SK-N-MC (cell line): Measurements from ENCODE around the gene CDC42BPG.

Experiments
- EZH2 ChIP-seq: fragments of 200-600 bp; sonication (generic); IDR thresholded peaks from one replicate; pipeline ENCODE4 v1.6.1; 2017; ENCODE audit warnings: antibody characterized with exemption
- FOXP2 ChIP-seq: optimal IDR thresholded peaks from 2 replicates; pipeline ENCODE3; 2011; ENCODE audit warnings: mild to moderate bottlenecking, moderate library complexity; ENCODE audit not compliant: insufficient read depth; ENCODE audit errors: extremely low read length, control extremely low read depth
- POLR2AphosphoS5 ChIP-seq: IDR thresholded peaks from 2 replicates; pipeline ENCODE4 v1.6.1; 2012; ENCODE audit warnings: mild to moderate bottlenecking, low read depth, low read length, borderline replicate concordance

DNA sequence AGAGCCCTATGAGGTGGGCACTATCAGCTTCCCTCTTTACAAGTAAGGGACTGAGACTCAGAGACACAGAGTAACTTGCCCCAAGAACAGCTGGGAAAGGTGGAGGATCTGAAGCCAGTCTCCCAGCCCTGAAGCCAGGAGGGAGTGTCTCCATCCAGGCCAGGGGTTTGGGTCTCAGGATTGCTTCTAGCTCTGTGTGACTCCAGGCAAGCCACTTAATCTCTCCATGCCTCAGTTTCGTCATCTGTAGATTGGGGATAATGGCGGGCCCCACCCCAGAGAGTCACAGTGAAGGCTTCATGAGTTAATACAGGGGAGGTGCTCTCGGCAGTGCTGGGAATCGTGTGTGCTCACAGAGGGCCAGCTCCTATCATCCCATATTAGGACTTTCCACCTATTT is 52.0 kb downstream of the CDC42BPG start:
- TF ChIP-seq POLR2AphosphoS5 (no peak), EZH2 (no peak), FOXP2 (no peak)
